DMS 273 (cell line): Measurements from ENCODE around the gene LZTS3.
"Not testable (repeated sequence)": the region's sequence is repeated elsewhere in the genome, so short reads cannot be mapped to it uniquely, and the experiment has no call there.

ENCODE experiments used
- DNase-seq: peaks from one replicate; lab custom pipeline; 2025; ENCODE audit not compliant: unreplicated experiment; lab: John Stamatoyannopoulos, UW

Gene LZTS3

DNA sequence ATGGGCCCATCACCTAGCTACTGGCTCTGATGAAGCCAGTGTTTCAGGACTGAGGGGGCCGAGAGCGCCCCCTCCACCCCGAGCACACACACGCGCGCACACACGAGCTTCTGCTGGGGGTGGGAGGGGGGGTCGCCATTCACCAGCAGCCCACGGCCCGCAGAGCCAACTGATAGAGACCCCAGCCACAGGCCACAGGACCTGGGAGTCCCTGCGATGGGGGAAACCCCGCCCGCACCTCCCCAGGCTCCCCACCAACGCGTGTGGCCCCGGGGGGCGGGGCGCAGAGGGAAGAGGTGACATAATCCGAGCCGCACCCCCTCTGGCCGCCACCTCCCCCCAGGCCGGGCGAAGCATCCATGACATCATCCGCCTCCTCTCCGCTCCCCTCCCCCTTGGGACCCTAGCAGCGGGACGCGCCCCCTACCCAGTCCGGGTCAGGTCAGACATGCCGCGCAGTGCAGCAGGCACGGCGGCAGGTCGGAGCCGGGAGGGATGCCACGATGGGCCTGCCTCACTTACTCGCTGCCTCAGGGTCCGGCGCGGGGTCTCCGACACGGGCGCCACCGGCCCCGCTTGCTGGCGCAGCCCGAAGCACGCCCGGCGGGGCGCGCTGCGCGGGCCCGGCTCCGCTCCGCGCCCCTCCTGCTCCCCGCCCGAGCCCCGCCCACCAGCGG is at the start of gene LZTS3:
LZTS3 (minus strand) TSS at position 617 of the 677 bp plus-strand sequence. CDS start 6,386 bp downstream, outside the sequence.
- DNase-seq: peak; percentile 89

DNA sequence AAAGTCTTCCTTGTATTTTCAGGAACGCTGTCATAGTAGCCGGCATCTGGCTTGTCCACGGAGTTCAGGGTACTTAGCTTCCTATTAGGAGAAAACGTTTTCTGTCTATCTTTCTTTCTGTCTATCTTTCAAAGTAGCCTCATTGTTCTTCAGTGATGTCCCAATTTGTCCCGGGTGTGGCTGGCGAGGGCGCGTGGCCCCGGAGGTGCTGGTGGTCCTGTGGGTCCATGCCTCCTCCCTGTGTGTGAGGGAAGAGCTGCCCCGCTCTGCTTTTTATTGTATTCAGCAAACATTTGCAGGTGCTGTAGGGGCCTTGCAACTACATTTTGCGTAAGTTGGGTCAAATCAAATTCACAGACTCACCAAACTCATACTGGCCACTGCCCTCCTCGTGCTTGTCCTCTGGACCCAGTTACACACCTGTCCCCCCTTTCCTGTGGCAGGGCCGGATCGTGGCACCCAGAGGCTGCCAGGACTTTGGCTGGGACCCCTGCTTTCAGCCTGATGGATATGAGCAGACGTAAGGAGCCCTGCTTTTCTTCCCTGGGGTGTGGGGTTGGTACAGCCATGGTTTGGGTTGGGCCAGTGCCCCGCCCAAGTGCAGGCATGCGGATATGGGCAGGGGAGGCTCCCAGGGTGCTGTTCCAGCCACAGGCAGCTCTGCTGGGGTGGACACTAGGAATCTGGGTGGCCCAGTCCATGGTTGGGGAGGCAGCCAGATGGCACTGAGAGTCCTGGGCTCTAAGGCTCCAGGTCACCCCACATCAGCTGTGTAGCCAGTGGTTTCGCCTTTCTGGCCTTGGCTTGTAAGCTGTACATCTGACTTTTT is 48.3 kb upstream of the LZTS3 start:
- DNase-seq: no peak

- peak; percentile 71 for DNase-seq
Measured at GRCh38 chr20:3218307-3218988, 45.1 kb upstream of the LZTS3 start.

DNA sequence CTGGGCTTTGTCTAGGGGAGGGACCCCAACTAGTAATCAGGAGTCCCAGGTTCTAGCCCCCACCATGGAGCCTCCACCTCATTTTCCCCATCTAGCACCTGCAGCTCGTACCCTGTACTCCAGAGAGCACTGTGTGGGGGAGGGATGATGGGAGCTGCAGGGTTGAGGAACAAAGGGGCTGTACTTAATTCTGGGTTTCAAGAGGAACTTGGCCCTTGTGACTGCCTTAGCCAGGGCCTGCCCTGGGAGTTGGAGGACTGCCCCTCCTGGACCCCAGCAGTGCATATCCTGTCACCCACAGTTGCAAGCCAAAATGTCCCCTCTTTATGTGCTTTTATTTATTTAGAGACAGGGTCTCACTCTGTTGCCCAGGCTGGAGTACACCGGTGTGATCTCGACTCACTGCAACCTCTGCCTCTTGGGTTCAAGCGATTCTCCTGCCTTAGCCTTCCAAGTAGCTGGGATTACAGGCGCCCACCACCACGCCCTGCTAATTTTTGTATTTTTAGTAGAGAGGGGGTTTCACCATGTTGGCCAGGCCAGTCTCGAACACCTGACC is 42.1 kb upstream of the LZTS3 start:
- not testable (repeated sequence) for DNase-seq

DNA sequence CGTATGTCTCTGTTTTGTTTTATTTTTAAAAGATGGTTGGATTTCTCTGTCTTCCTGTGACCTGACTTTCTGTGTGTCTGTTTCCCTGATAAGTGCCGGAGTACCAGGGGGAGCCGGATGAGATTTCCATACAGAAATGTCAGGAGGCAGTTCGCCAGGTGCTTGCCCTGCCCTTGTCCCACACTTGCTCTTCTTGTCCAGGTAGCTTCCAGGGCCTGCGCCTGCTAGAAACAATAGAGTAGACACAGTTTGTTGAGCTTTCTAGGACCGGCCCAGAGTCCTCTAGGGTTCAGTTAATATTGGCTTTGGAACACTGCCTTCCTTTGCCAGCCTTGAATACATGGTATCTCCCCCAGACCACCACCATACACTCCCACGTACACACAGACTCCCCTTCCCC is 39.9 kb upstream of the LZTS3 start:
- DNase-seq: no peak

- no peak for DNase-seq
Measured at GRCh38 chr20:3210346-3210745, 37.0 kb upstream of the LZTS3 start.

GRCh38 chr20:3209946-3210317 is 36.6 kb upstream of the LZTS3 start:
- DNase-seq: peak; percentile 40

GRCh38 chr20:3209257-3209945 is 36.1 kb upstream of the LZTS3 start, which contains the start of gene ITPA:
Gene ITPA, plus strand, starts transcription at chr20:3209498. Its CDS starts 54 bp downstream, at chr20:3209552.
- DNase-seq: peak; percentile 82

GRCh38 chr20:3208786-3209256 is 35.5 kb upstream of the LZTS3 start:
- DNase-seq: peak; percentile 51

- DNase-seq: peak; percentile 93
Measured at GRCh38 chr20:3204124-3204794, 30.9 kb upstream of the LZTS3 start, which contains the start of gene DDRGK1. Gene DDRGK1, minus strand, starts transcription at chr20:3204682. Its CDS starts 55 bp downstream, at chr20:3204627.

GRCh38 chr20:3203315-3204123 is 30.2 kb upstream of the LZTS3 start:
- DNase-seq: peak; percentile 74

GRCh38 chr20:3202965-3203314 is 29.6 kb upstream of the LZTS3 start:
- DNase-seq: no peak

DNA sequence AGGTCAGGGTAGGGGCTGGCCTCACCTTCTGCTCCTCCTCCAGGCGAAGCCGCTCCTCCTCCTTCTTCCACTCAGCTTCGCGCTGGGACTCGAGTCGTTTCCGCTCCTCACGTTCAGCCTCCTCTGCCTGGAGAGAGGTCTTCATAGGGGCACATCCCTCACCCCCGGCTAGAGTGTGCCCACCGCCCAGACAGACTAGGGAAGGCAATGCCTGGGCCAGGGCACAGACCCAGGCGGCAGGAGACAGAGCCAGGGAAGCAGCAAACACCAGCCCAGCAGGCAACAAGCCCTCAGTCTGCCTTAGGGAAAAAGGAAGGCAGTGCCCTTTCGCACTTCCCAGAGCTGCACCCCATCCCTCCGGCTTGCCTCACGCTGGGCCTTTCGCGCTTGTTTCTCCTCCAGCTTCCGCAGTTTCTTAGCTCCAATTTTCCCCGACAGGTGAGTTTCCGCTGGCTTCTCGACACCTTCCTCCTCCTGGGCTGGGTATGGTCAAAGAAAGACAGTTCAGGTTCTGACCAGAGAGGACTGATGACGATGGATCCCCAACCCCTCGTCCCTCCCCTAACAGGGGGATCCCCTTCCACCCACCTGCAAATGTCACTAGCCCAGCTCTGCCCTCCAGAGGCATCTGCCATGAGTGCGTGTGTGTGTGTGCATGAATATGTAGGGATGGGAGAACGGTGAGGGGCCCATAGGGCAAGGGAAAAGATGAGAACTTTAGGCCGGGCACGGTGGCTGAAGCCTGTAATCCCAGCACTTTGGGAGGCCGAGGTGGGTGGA is 26.8 kb upstream of the LZTS3 start:
- no peak for DNase-seq

DNA sequence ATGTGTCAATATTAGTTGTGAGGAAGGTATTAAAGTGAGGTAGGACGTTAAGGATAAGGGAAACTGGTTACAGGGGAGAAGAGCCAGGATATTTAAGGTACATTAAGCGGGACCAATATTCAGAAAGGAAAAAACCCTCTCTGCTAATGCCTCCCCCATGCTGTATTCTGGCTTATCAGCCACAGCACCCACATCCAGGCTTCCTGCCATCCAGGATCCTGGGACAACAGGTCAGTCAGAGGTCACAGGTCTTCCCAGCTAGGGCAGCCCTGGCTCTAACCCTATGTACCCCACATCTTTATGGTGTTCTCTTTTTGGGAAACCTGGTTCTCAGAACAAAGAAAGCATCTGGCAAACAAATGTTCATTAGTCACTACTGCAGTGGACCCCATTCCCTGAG is 25.9 kb upstream of the LZTS3 start:
- DNase-seq: no peak

GRCh38 chr20:3195590-3196237 is 22.4 kb upstream of the LZTS3 start:
- no peak for DNase-seq

DNA sequence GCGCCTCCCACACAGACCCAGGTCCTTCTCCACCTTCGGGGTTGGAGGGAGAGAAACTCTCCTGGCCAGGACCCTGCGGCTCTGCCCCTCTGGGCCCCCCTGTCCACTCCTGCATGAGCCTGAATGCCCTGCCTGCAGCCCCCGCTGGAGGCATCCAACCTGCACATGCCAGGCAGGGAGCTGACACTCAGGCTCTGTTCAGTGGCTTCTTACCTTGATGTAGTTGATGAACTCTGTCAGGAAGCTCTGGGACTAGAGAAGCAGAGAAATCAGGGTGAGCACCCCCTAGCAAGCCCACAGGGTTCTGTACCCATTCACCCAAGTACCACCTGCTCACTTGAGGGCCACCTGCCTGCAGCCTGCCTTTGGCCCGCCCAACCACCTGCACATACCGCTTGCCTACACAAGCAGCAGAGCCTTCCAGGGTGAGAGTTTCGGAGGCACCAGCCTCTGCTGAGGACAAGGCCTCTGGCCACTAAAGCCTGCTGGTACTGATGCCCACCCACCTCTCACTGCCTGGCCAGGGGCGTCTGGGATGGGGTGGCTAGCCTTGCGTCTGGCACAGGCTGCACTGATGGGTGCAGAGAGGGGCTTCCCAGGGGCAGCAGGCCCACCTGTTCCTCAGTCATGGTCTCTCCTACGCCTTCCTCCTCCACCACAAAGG is 21.4 kb upstream of the LZTS3 start:
- DNase-seq: no peak

DNA sequence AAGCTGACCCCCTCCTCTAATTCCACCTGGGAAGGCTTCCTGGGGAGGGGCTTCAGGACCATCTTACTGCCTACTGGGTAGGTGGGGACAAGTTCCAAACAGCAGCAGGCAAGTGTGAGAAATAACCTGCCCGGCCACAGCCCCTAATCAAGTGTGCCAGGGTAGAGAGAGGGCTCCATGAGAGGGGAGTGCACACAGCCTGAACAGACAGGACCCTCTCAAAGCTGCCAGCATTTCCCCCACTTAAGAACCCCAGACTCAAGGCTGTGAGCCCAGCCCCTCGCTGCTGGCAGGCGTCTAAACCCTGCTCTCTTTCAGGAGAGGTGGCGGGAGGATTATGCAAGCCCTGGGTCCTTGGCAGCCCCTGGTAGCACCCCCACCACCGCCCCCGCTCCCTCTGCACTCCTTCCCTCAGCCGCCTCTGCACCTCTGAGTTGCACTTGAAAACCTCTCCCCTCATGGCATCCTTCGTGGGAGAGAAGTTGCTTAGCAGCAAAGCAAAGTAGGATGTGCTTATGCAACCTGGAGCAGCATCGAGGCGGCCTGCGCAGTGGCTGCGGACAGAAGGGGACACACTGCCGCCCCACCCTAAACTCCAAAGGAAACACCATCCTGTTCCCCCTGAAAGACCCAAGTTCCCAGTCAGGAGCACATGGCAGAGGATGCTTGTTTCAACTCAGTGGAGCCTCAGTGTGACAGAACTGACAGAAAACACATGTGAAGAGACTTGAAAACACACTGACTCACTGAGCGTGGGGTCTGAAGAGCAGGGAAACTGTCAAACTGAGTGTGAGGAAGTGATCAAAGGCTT is 20.7 kb upstream of the LZTS3 start:
- no peak for DNase-seq
